ENCODE results near the gene CARS2. TPM values are rescaled to one million over a fixed set of nuclear protein-coding genes. Genes with fewer than 3 reads are reported as not detected.

Gene CARS2
- total RNA-seq, 1 experiment from 2014 or later, result 52.9 TPM

DNA sequence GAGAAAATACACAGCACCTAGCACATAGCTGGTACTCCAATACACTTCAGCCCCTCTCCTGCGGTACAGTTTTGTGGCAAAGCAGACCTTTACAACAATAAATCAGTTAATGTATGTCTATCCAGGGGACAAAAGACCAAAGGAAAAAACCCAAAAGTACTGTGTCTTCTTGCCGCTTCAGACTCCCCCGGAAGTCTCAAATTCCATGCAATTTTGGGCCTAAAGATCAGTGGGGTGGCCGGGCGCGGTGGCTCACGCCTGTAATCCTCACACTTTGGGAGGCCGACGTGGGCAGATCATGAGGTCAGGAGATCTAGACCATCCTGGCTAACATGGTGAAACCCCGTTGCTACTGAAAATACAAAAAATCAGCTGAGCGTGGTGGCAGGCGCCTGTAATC is 16.2 kb downstream of the CARS2 start:
- Histone ChIP-seq H3K4me1 (ENCODE audit: control insufficient read depth in 1 of 2, insufficient read depth in 2 of 2, low read length in 2 of 2) (no peaks in the 10 kb centered on the region), H3K27ac (ENCODE audit: low read depth, low read length) (no peak overlapping the region), H3K9me3 (ENCODE audit: control insufficient read depth in 1 of 2, insufficient read depth in 1 of 2, low read depth in 1 of 2, low read length in 2 of 2) (no peaks in the 10 kb centered on the region), H3K27me3 (ENCODE audit: insufficient read depth, low read length) (no peaks in the 10 kb centered on the region), H3K9ac (ENCODE audit: low read length) (no peak overlapping the region), H2AFZ (ENCODE audit: low read depth, low read length, poor library complexity, severe bottlenecking) (no peak overlapping the region), H4K20me1 (ENCODE audit: insufficient read depth) (no peaks in the 10 kb centered on the region), H3K4me3 (replicated peaks in 1 of 2; ENCODE audit: low read depth in 1 of 2, low read length in 2 of 2) (no peak overlapping the region), H3K9me2 (ENCODE audit: insufficient read depth) (no peaks in the 10 kb centered on the region), H3K4me2 (ENCODE audit: low read length) (no peak overlapping the region), H3K36me3 (ENCODE audit: control insufficient read depth in 1 of 2, insufficient read depth in 2 of 2, low read length in 2 of 2) (peaks cover 8 to 23% of the 10 kb centered on the region in 2 experiments; a peak in 3 of 4 replicates), H3K79me2 (ENCODE audit: insufficient read depth, low read length) (peaks cover 9% of the 10 kb centered on the region)
- TF ChIP-seq POLR2A (IDR thresholded peaks at IDR 0.05; ENCODE audit: borderline replicate concordance, extremely low read depth, insufficient read depth, insufficient read length) (no peak), ZNF274 (IDR thresholded peaks at IDR 0.05; ENCODE audit: low read depth, low read length) (no peak), TCF7L2 (IDR thresholded peaks at IDR 0.05; ENCODE audit: borderline replicate concordance, extremely low read depth, insufficient read depth, insufficient read length) (no peak), ZBTB33 (IDR thresholded peaks at IDR 0.05; ENCODE audit: extremely low read depth, insufficient replicate concordance, low read length) (no peak), ELF1 (IDR thresholded peaks at IDR 0.05; ENCODE audit: borderline replicate concordance, low read depth) (no peak), RAD21 (IDR thresholded peaks at IDR 0.05; ENCODE audit: low read depth) (no peak), ZFX (IDR thresholded peaks at IDR 0.05) (no peak), SIN3A (IDR thresholded peaks at IDR 0.05; ENCODE audit: low read depth) (no peak)
- no peak for DNase-seq (ENCODE audit: low read depth, low spot score)
- no peak for ATAC-seq
- intact Hi-C loops (cut with micrococcal nuclease), result no loop called here
- CTCF ChIA-PET, result no interaction called here
- RAD21 ChIA-PET (ENCODE audit: low non-redundant PET in 1 of 2, low total read pairs in 2 of 2, uncharacterized antibody in 2 of 2, unreplicated experiment in 2 of 2), result no interaction called here
- BruUV-seq (replicated peaks), result no TSS peak
- POLR2A ChIA-PET, result interaction anchor here (1.3 kb wide), 1 partner anchor 25 kb away, joined by 3 read pairs; no protein-coding TSS in a partner anchor

DNA sequence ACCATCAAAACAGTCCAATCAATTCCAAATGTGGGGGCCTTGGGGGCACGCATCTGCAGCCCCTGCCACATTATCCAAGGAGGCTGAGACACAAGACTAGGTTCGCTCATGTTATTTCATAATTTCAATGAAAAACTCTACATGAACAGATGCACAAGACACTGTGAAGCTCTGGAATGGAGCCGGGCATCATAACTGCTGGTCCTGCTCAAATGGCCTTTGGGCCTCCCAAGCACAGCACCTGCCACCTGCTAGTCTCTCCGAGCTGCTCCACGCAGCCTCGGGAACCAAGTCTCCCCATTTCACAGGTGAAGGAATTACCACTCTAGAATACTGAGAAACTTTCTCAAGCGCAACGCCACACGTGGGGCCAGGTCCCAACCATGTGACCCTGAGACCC is 16.9 kb downstream of the CARS2 start:
- ChIA-PET POLR2A (no interaction called here), RAD21 (ENCODE audit: low non-redundant PET in 1 of 2, low total read pairs in 2 of 2, uncharacterized antibody in 2 of 2, unreplicated experiment in 2 of 2) (no interaction called here), CTCF (no interaction called here)
- intact Hi-C loops (cut with micrococcal nuclease), result no loop called here
- H3K9me2 ChIP-seq (ENCODE audit: insufficient read depth), result no peaks in the 10 kb centered on the region
- H3K4me1 ChIP-seq (ENCODE audit: control insufficient read depth in 1 of 2, insufficient read depth in 2 of 2, low read length in 2 of 2), result no peaks in the 10 kb centered on the region
- no peak overlapping the region for H3K27ac ChIP-seq (ENCODE audit: low read depth, low read length)
- DNase-seq (ENCODE audit: low read depth, low spot score) (no peak), ATAC-seq (no peak)
- no peak overlapping the region for H2AFZ ChIP-seq (ENCODE audit: low read depth, low read length, poor library complexity, severe bottlenecking)
- BruUV-seq (replicated peaks), result no TSS peak
- H3K4me3 ChIP-seq (replicated peaks in 1 of 2; ENCODE audit: low read depth in 1 of 2, low read length in 2 of 2), result no peak overlapping the region
- H3K4me2 ChIP-seq (ENCODE audit: low read length), result no peak overlapping the region
- H3K9ac ChIP-seq (ENCODE audit: low read length), result no peak overlapping the region
- H4K20me1 ChIP-seq (ENCODE audit: insufficient read depth), result no peaks in the 10 kb centered on the region
- H3K9me3 ChIP-seq (ENCODE audit: control insufficient read depth in 1 of 2, insufficient read depth in 1 of 2, low read depth in 1 of 2, low read length in 2 of 2), result no peaks in the 10 kb centered on the region
- H3K27me3 ChIP-seq (ENCODE audit: insufficient read depth, low read length), result no peaks in the 10 kb centered on the region
- no peak for TF ChIP-seq RAD21 (IDR thresholded peaks at IDR 0.05; ENCODE audit: low read depth)
- no peak for TF ChIP-seq POLR2AphosphoS5 (IDR thresholded peaks at IDR 0.05; ENCODE audit: low read depth, low read length)
- no peak for TF ChIP-seq ZBTB33 (IDR thresholded peaks at IDR 0.05; ENCODE audit: extremely low read depth, insufficient replicate concordance, low read length)
- TF ChIP-seq POLR2A (IDR thresholded peaks at IDR 0.05; ENCODE audit: borderline replicate concordance, extremely low read depth, insufficient read depth, insufficient read length), result no peak
- no peak for TF ChIP-seq EZH2phosphoT487 (IDR thresholded peaks at IDR 0.05; ENCODE audit: borderline replicate concordance)
- no peak for TF ChIP-seq ZNF274 (IDR thresholded peaks at IDR 0.05; ENCODE audit: low read depth, low read length)
- TF ChIP-seq SRF (IDR thresholded peaks at IDR 0.05; ENCODE audit: low read depth), result no peak
- no peak for TF ChIP-seq ELF1 (IDR thresholded peaks at IDR 0.05; ENCODE audit: borderline replicate concordance, low read depth)
- no peak for TF ChIP-seq SIN3A (IDR thresholded peaks at IDR 0.05; ENCODE audit: low read depth)
- no peak for TF ChIP-seq EZH2 (IDR thresholded peaks at IDR 0.05)
- TF ChIP-seq TCF7L2 (IDR thresholded peaks at IDR 0.05; ENCODE audit: borderline replicate concordance, extremely low read depth, insufficient read depth, insufficient read length), result no peak
- TF ChIP-seq CBX3 (IDR thresholded peaks at IDR 0.05; ENCODE audit: low read depth), result no peak
- H3K79me2 ChIP-seq (ENCODE audit: insufficient read depth, low read length), result peaks cover 9% of the 10 kb centered on the region
- peaks cover 11 to 23% of the 10 kb centered on the region in 2 experiments; a peak in 3 of 4 replicates for H3K36me3 ChIP-seq (ENCODE audit: control insufficient read depth in 1 of 2, insufficient read depth in 2 of 2, low read length in 2 of 2)

All from HCT116 (cell line).